KBM-7 (cell line): Measurements from ENCODE around the gene SATB2.

Experiments used
- DNase-seq: peaks from one replicate; pipeline ENCODE4 v3.0.0-alpha.2; 2015
- in situ Hi-C: fragments of 300-500 bp; cut with MboI; formaldehyde crosslinking; loops from 2 replicates; pipeline ENCODE4 v1.14.3; 2020; ENCODE audit warnings: low sequenced_read_pairs, low pct_unique_long_range_greater_than_20kb, mixed read lengths

Gene SATB2

GRCh38 chr2:199356412-199356811 is 101.3 kb downstream of the SATB2 start:
- no peak for DNase-seq
- in situ Hi-C loops: no loop called here

- DNase-seq: no peak
- in situ Hi-C loops: no loop called here
Measured at GRCh38 chr2:199348871-199349270, 108.9 kb downstream of the SATB2 start.

GRCh38 chr2:199344012-199344411 is 113.7 kb downstream of the SATB2 start:
- DNase-seq: no peak
- in situ Hi-C loops: no loop called here

- in situ Hi-C loops: no loop called here
- no peak for DNase-seq
Measured at GRCh38 chr2:199342334-199342733, 115.4 kb downstream of the SATB2 start.

GRCh38 chr2:199341123-199341522 is 116.6 kb downstream of the SATB2 start:
- no peak for DNase-seq
- in situ Hi-C loops: no loop called here

- in situ Hi-C loops: no loop called here
Measured at GRCh38 chr2:199339891-199340605, 117.7 kb downstream of the SATB2 start.

GRCh38 chr2:199336546-199336945 is 121.2 kb downstream of the SATB2 start:
- no peak for DNase-seq
- in situ Hi-C loops: no loop called here

More at GRCh38 chr2:199339891-199340605, 117.7 kb downstream of the SATB2 start:
- no peak for DNase-seq

GRCh38 chr2:199335502-199335901 is 122.2 kb downstream of the SATB2 start:
- DNase-seq: no peak
- in situ Hi-C loops: no loop called here

GRCh38 chr2:199329466-199329865 is 128.3 kb downstream of the SATB2 start:
- in situ Hi-C loops: no loop called here
- DNase-seq: no peak

- in situ Hi-C loops: no loop called here
- DNase-seq: no peak
Measured at GRCh38 chr2:199329031-199329430, 128.7 kb downstream of the SATB2 start.

- in situ Hi-C loops: no loop called here
- no peak for DNase-seq
Measured at GRCh38 chr2:199325881-199326280, 131.9 kb downstream of the SATB2 start.

GRCh38 chr2:199322151-199322550 is 135.6 kb downstream of the SATB2 start:
- in situ Hi-C loops: no loop called here
- no peak for DNase-seq

- in situ Hi-C loops: no loop called here
- no peak for DNase-seq
Measured at GRCh38 chr2:199317646-199318045, 140.1 kb downstream of the SATB2 start.

- in situ Hi-C loops: no loop called here
- no peak for DNase-seq
Measured at GRCh38 chr2:199316851-199317250, 140.9 kb downstream of the SATB2 start.

- peak; percentile 41 for DNase-seq
- in situ Hi-C loops: no loop called here
Measured at GRCh38 chr2:199315299-199316179, 142.2 kb downstream of the SATB2 start.

- no peak for DNase-seq
- in situ Hi-C loops: no loop called here
Measured at GRCh38 chr2:199312931-199313330, 144.8 kb downstream of the SATB2 start.

- no peak for DNase-seq
- in situ Hi-C loops: no loop called here
Measured at GRCh38 chr2:199310771-199311585, 146.8 kb downstream of the SATB2 start.

GRCh38 chr2:199309973-199310372 is 147.8 kb downstream of the SATB2 start:
- DNase-seq: no peak
- in situ Hi-C loops: no loop called here

- DNase-seq: no peak
- in situ Hi-C loops: no loop called here
Measured at GRCh38 chr2:199309411-199309810, 148.3 kb downstream of the SATB2 start.

GRCh38 chr2:199308567-199308966 is 149.2 kb downstream of the SATB2 start:
- in situ Hi-C loops: no loop called here
- no peak for DNase-seq
